ENCODE data around the gene TP53TG5.

Gene TP53TG5

DNA sequence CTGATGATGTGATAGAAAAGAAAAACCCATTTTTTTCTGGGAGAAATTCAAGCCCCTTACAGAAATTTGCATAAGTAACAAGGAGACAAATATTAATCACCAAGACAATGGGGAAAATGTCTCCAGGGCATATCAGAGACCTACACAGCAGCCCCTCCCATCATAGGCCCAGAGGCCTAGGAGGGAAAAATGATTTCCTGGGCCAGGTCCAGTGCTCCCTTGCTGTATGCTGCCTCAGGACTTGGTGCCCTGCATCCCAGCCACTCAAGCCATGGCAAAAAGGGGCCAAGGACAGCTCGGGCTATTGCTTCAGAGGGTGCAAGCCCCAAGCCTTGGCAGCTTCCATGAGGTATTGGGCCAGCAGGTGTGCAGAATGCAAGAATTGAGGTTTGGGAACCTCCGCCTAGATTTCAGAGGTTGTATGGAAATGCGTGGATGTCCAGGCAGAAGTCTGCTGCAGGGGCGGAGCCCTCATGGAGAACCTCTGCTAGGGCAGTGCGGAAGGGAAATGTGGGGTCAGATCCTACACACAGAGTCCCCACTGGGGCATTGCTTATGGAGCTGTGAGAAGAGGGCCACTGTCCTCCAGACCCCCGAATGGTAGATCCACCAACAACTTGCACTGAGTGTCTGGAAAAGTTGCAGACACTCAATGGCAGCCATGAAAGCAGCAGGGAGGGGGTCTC is 22.4 kb upstream of the TP53TG5 start:
- TF ChIP-seq, protein P1, sequence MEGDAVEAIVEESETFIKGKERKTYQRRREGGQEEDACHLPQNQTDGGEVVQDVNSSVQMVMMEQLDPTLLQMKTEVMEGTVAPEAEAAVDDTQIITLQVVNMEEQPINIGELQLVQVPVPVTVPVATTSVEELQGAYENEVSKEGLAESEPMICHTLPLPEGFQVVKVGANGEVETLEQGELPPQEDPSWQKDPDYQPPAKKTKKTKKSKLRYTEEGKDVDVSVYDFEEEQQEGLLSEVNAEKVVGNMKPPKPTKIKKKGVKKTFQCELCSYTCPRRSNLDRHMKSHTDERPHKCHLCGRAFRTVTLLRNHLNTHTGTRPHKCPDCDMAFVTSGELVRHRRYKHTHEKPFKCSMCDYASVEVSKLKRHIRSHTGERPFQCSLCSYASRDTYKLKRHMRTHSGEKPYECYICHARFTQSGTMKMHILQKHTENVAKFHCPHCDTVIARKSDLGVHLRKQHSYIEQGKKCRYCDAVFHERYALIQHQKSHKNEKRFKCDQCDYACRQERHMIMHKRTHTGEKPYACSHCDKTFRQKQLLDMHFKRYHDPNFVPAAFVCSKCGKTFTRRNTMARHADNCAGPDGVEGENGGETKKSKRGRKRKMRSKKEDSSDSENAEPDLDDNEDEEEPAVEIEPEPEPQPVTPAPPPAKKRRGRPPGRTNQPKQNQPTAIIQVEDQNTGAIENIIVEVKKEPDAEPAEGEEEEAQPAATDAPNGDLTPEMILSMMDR (IDR thresholded peaks at IDR 0.05), result no peak
- H3K27ac ChIP-seq, result no peak overlapping the region
- H3K4me3 ChIP-seq (ENCODE audit: low read depth in 1 of 2, low read length in 1 of 2), result no peak overlapping the region
- peaks cover 14% of the 10 kb centered on the region for H3K9me3 ChIP-seq
- H3K36me3 ChIP-seq, result no peaks in the 10 kb centered on the region
- peaks cover 26% of the 10 kb centered on the region for H3K27me3 ChIP-seq
- peaks cover under 1 to 1% of the 10 kb centered on the region in 2 experiments for H3K4me1 ChIP-seq (ENCODE audit: control insufficient read depth in 1 of 2, insufficient read depth in 1 of 2, low read depth in 1 of 2, low read length in 1 of 2)

DNA sequence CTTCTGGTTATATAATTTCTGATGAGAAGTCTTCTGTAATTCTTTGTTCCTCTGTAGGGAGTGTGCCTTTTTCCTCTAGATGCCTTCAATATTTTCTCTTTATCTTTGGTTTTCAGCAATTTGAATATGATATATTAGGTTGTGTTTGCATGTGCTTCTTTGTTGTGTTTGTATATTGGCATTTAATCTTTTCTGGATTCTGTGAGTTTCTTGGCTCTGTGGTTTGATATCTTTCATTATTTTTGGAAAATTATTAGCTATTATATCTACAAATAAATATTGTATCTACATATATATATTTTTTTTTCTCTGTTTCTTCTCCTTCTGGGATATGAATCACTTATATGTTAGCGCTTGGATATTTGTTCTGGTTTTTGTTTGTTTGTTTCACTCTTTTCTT is 20.9 kb upstream of the TP53TG5 start:
- H3K4me1 ChIP-seq (ENCODE audit: control insufficient read depth in 1 of 2, insufficient read depth in 1 of 2, low read depth in 1 of 2, low read length in 1 of 2), result no peaks in the 10 kb centered on the region
- peaks cover 11% of the 10 kb centered on the region for H3K27me3 ChIP-seq

DNA sequence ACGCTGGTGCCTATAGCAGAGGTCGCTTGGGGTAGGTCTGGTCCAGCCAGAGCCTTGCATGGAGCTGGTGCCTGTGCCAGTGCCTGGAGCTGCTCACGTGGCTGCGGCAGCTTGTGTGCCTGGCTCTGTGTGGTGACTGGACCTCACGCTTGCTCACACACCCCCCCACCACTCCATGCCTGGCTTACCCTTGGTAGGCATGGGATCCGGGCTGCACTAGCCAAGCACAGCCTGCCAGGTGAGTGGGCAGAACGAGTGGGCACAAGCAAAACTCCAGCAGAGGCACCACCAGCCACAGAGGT is 16.9 kb upstream of the TP53TG5 start:
- H3K9me3 ChIP-seq, result peaks cover under 1% of the 10 kb centered on the region
- TF ChIP-seq, protein P1 (IDR thresholded peaks at IDR 0.05), result no peak
- H3K36me3 ChIP-seq, result no peaks in the 10 kb centered on the region
- H3K27me3 ChIP-seq, result no peaks in the 10 kb centered on the region
- no peak overlapping the region for H3K4me3 ChIP-seq (ENCODE audit: low read depth in 1 of 2, low read length in 1 of 2)
- H3K4me1 ChIP-seq (ENCODE audit: control insufficient read depth in 1 of 2, insufficient read depth in 1 of 2, low read depth in 1 of 2, low read length in 1 of 2), result peaks cover 6 to 10% of the 10 kb centered on the region in 2 experiments
- H3K27ac ChIP-seq, result no peak overlapping the region

More for the DNA sequence above, 20.9 kb upstream of the TP53TG5 start:
- TF ChIP-seq, protein P1 (IDR thresholded peaks at IDR 0.05), result no peak
- no peaks in the 10 kb centered on the region for H3K36me3 ChIP-seq
- no peak overlapping the region for H3K4me3 ChIP-seq (ENCODE audit: low read depth in 1 of 2, low read length in 1 of 2)
- H3K9me3 ChIP-seq, result peaks cover 14% of the 10 kb centered on the region
- no peak overlapping the region for H3K27ac ChIP-seq

DNA sequence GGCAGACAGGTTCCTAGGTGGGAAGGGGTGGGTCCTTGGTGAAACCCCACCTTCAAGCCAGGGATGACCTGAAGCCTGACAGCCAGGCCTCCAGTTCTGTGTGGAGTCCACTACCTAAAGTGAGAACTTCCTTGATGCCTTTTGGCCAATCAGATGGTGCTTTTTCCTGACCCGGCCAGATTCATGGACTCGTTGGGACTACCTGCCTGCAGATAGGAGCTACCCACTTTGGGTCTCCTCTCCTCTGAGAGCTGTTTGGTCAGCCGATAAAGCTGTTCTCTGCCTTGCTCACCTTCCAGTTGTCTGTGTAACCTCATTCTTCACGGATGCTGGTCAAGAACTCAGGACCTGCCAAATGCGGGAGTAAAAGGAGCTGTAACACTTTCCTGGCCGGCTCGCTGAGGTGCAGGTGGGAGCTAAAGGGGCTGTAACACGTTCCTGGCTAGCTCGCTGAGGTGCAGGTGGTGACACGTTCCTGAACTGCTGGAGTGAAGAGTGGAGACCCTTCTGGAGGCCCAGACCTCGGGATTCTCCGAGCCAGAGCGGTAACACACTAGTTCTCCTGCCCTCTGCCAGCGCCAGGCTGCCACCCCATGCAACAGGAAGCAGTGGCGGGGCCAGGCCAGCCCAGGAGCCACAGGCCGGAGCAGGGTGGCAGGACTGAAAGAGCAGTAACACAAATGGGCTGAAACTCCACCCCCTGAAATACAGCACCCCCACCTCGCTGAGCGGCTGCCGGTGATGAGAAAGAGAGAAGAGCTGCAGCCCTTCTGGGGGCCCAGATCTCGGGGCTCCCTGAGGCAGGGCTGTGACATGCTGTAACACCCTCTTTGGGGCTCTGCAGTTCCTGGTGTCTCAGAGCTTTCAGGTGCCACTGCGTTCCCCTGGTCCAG is 16.3 kb upstream of the TP53TG5 start:
- Histone ChIP-seq H3K9me3 (no peaks in the 10 kb centered on the region), H3K27me3 (no peaks in the 10 kb centered on the region), H3K4me1 (ENCODE audit: control insufficient read depth in 1 of 2, insufficient read depth in 1 of 2, low read depth in 1 of 2, low read length in 1 of 2) (peaks cover 7 to 11% of the 10 kb centered on the region in 2 experiments), H3K4me3 (ENCODE audit: low read depth in 1 of 2, low read length in 1 of 2) (no peak overlapping the region), H3K27ac (no peak overlapping the region), H3K36me3 (no peaks in the 10 kb centered on the region)
- TF ChIP-seq, protein P1 (IDR thresholded peaks at IDR 0.05), result no peak

DNA sequence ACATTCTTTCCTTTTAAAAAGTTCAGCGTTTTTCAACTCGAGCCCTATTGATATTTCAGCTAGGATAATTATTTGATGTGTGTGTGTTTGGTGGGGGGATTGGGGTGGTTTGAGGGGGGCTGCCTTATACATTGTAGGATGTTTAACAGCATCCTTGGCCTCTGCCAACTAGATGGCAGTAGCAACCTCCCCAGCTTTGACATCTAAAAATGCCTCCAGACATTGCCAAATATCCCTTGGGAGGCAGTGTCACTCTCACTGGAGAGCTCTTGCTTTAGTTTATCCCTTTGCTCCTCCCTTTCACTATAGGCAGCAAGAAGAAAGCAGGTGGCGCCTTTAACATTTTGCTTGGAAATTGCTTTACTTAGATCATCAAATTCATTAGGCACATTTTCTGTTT is 14.6 kb upstream of the TP53TG5 start:
- peaks cover 7 to 11% of the 10 kb centered on the region in 2 experiments for H3K4me1 ChIP-seq (ENCODE audit: control insufficient read depth in 1 of 2, insufficient read depth in 1 of 2, low read depth in 1 of 2, low read length in 1 of 2)
- no peaks in the 10 kb centered on the region for H3K36me3 ChIP-seq
- TF ChIP-seq, protein P1 (IDR thresholded peaks at IDR 0.05), result no peak
- no peaks in the 10 kb centered on the region for H3K9me3 ChIP-seq
- no peak overlapping the region for H3K27ac ChIP-seq
- no peaks in the 10 kb centered on the region for H3K27me3 ChIP-seq
- no peak overlapping the region for H3K4me3 ChIP-seq (ENCODE audit: low read depth in 1 of 2, low read length in 1 of 2)
